ENCODE results near the gene PTPN5.
"Not testable (repeated sequence)": the region's sequence is repeated elsewhere in the genome, so short reads cannot be mapped to it uniquely, and the experiment has no call there.

PTPN5 gene

GRCh38 chr11:18706330-18707243 lies 85.0 kb downstream of the PTPN5 start:
- DNase-seq: peak in 1 of 2 donors; percentile 15

GRCh38 chr11:18705651-18706281 lies 85.8 kb downstream of the PTPN5 start:
- DNase-seq: peak in 1 of 2 donors; percentile 12

GRCh38 chr11:18704698-18705097 lies 86.9 kb downstream of the PTPN5 start:
- DNase-seq: no peak

- no peak for DNase-seq
These were observed 87.5 kb downstream of the PTPN5 start for GRCh38 chr11:18704045-18704645.

- no peak for DNase-seq
These were observed 88.4 kb downstream of the PTPN5 start for GRCh38 chr11:18703001-18703763.

GRCh38 chr11:18701614-18702216 lies 89.9 kb downstream of the PTPN5 start:
- no peak for DNase-seq

- no peak for DNase-seq
These were observed 90.7 kb downstream of the PTPN5 start for GRCh38 chr11:18700872-18701271.

- peak in 1 of 2 donors; percentile 32 for DNase-seq
These were observed 91.2 kb downstream of the PTPN5 start for GRCh38 chr11:18700375-18700774.

- peak; percentile 55 to 57 for DNase-seq
These were observed 91.7 kb downstream of the PTPN5 start for GRCh38 chr11:18699848-18700261.

- no peak for DNase-seq
These were observed 92.4 kb downstream of the PTPN5 start for GRCh38 chr11:18699269-18699596.

- DNase-seq: peak; percentile 78 to 87
These were observed 93.0 kb downstream of the PTPN5 start, which contains the start of gene TMEM86A for GRCh38 chr11:18698341-18699268. Gene TMEM86A (plus strand): TSS chr11:18698779. CDS start chr11:18698887, 108 bp downstream.

- DNase-seq: peak; percentile 69 to 84
These were observed 94.0 kb downstream of the PTPN5 start for GRCh38 chr11:18697576-18697975.

- DNase-seq: no peak
These were observed 94.9 kb downstream of the PTPN5 start for GRCh38 chr11:18696638-18697225.

- DNase-seq: no peak
These were observed 98.4 kb downstream of the PTPN5 start for GRCh38 chr11:18692941-18693760.

GRCh38 chr11:18691467-18692140 lies 100.0 kb downstream of the PTPN5 start:
- DNase-seq: not testable (repeated sequence)

GRCh38 chr11:18684267-18684666 lies 107.3 kb downstream of the PTPN5 start:
- no peak for DNase-seq

GRCh38 chr11:18682466-18682865 lies 109.1 kb downstream of the PTPN5 start:
- DNase-seq: no peak

- DNase-seq: not testable (repeated sequence)
These were observed 109.6 kb downstream of the PTPN5 start for GRCh38 chr11:18681949-18682348.
